ENCODE data around the gene TNFRSF1A. TPM values are rescaled to one million over a fixed set of nuclear protein-coding genes. Genes with fewer than 3 reads are reported as not detected.

Gene TNFRSF1A
- total RNA-seq, 3 donors from 2014 or later (not counting 1 experiment from before 2014, with no cell fraction given): 75.7 to 116 (median 87.3) TPM

GRCh38 chr12:6315184-6315583 is 26.7 kb downstream of the TNFRSF1A start:
- H3K27ac ChIP-seq (ENCODE audit: low read length): no peak overlapping the region
- ATAC-seq: no peak
- no peak for DNase-seq
- no peaks in the 10 kb centered on the region for H3K36me3 ChIP-seq (ENCODE audit: control insufficient read depth, insufficient read depth, low read length)
- H3K4me1 ChIP-seq (ENCODE audit: control insufficient read depth, insufficient read depth, low read length): peaks cover 28% of the 10 kb centered on the region
- Mint-ChIP-seq H3K4me3 (no peak overlapping the region), H3K36me3 (no peaks in the 10 kb centered on the region), H3K4me1 (peaks cover 25 to 27% of the 10 kb centered on the region in 2 donors), H3K9me3 (no peaks in the 10 kb centered on the region), H3K27ac (no peak overlapping the region), H3K27me3 (ENCODE audit: low read depth in 2 of 2) (peaks cover 0 to 2% of the 10 kb centered on the region in 2 donors)
- intact Hi-C loops (cut with micrococcal nuclease): no loop called here
- H3K4me3 ChIP-seq (ENCODE audit: low read length): no peak overlapping the region
- peaks cover 7% of the 10 kb centered on the region for H3K27me3 ChIP-seq (ENCODE audit: control insufficient read depth, insufficient read depth, low read length)
- no peaks in the 10 kb centered on the region for H3K9me3 ChIP-seq (ENCODE audit: control insufficient read depth, insufficient read depth, low read length)
- TF ChIP-seq, protein P1, sequence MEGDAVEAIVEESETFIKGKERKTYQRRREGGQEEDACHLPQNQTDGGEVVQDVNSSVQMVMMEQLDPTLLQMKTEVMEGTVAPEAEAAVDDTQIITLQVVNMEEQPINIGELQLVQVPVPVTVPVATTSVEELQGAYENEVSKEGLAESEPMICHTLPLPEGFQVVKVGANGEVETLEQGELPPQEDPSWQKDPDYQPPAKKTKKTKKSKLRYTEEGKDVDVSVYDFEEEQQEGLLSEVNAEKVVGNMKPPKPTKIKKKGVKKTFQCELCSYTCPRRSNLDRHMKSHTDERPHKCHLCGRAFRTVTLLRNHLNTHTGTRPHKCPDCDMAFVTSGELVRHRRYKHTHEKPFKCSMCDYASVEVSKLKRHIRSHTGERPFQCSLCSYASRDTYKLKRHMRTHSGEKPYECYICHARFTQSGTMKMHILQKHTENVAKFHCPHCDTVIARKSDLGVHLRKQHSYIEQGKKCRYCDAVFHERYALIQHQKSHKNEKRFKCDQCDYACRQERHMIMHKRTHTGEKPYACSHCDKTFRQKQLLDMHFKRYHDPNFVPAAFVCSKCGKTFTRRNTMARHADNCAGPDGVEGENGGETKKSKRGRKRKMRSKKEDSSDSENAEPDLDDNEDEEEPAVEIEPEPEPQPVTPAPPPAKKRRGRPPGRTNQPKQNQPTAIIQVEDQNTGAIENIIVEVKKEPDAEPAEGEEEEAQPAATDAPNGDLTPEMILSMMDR (IDR thresholded peaks at IDR 0.05): no peak
- WGBS (ENCODE audit: insufficient coverage): over 99% methylated on average over 6 of the region's 6 CpGs

GRCh38 chr12:6314776-6315175 is 27.1 kb downstream of the TNFRSF1A start:
- DNase-seq: no peak
- H3K36me3 Mint-ChIP-seq: no peaks in the 10 kb centered on the region
- TF ChIP-seq, protein P1 (IDR thresholded peaks at IDR 0.05): no peak

GRCh38 chr12:6313326-6313940 is 28.4 kb downstream of the TNFRSF1A start:
- no peaks in the 10 kb centered on the region for H3K36me3 Mint-ChIP-seq
- no peaks in the 10 kb centered on the region for H3K36me3 ChIP-seq (ENCODE audit: control insufficient read depth, insufficient read depth, low read length)
- H3K9me3 ChIP-seq (ENCODE audit: control insufficient read depth, insufficient read depth, low read length): no peaks in the 10 kb centered on the region
- peaks cover 11% of the 10 kb centered on the region for H3K27me3 ChIP-seq (ENCODE audit: control insufficient read depth, insufficient read depth, low read length)
- H3K4me1 Mint-ChIP-seq: peaks cover 10 to 11% of the 10 kb centered on the region in 2 donors
- H3K27ac Mint-ChIP-seq: no peak overlapping the region
- H3K4me3 Mint-ChIP-seq: no peak overlapping the region
- H3K9me3 Mint-ChIP-seq: no peaks in the 10 kb centered on the region
- ATAC-seq (no peak), DNase-seq (no peak)
- 93% methylated on average over 14 of the region's 14 CpGs for WGBS (ENCODE audit: insufficient coverage)
- no peak overlapping the region for H3K4me3 ChIP-seq (ENCODE audit: low read length)
- H3K4me1 ChIP-seq (ENCODE audit: control insufficient read depth, insufficient read depth, low read length): peaks cover 18% of the 10 kb centered on the region
- peaks cover 7 to 9% of the 10 kb centered on the region in 2 donors for H3K27me3 Mint-ChIP-seq (ENCODE audit: low read depth in 2 of 2)
- intact Hi-C loops (cut with micrococcal nuclease): no loop called here
- no peak overlapping the region for H3K27ac ChIP-seq (ENCODE audit: low read length)
- TF ChIP-seq, protein P1 (IDR thresholded peaks at IDR 0.05): no peak

More at GRCh38 chr12:6314776-6315175, 27.1 kb downstream of the TNFRSF1A start:
- WGBS (ENCODE audit: insufficient coverage): 93% methylated on average over 9 of the region's 9 CpGs
- no peak overlapping the region for H3K27ac Mint-ChIP-seq
- Histone ChIP-seq H3K4me1 (ENCODE audit: control insufficient read depth, insufficient read depth, low read length) (peaks cover 30% of the 10 kb centered on the region), H3K36me3 (ENCODE audit: control insufficient read depth, insufficient read depth, low read length) (no peaks in the 10 kb centered on the region), H3K27me3 (ENCODE audit: control insufficient read depth, insufficient read depth, low read length) (peaks cover 10% of the 10 kb centered on the region), H3K4me3 (ENCODE audit: low read length) (no peak overlapping the region), H3K9me3 (ENCODE audit: control insufficient read depth, insufficient read depth, low read length) (no peaks in the 10 kb centered on the region), H3K27ac (ENCODE audit: low read length) (no peak overlapping the region)
- no peaks in the 10 kb centered on the region for H3K9me3 Mint-ChIP-seq
- peaks cover 0 to 2% of the 10 kb centered on the region in 2 donors for H3K27me3 Mint-ChIP-seq (ENCODE audit: low read depth in 2 of 2)
- no peak overlapping the region for H3K4me3 Mint-ChIP-seq
- no peak for ATAC-seq
- peaks cover 22 to 24% of the 10 kb centered on the region in 2 donors for H3K4me1 Mint-ChIP-seq
- intact Hi-C loops (cut with micrococcal nuclease): no loop called here

Data from natural killer cell (primary cell).